ENCODE results near the gene SDHAF1. TPM values are rescaled to one million over a fixed set of nuclear protein-coding genes. Genes with fewer than 3 reads are reported as not detected.
A peak's percentile ranks its signal among the peaks of the same experiment; 100 is the strongest.

The SDHAF1 gene
- total RNA-seq, 2 donors from 2014 or later, result 32.4 to 75.1 TPM

DNA sequence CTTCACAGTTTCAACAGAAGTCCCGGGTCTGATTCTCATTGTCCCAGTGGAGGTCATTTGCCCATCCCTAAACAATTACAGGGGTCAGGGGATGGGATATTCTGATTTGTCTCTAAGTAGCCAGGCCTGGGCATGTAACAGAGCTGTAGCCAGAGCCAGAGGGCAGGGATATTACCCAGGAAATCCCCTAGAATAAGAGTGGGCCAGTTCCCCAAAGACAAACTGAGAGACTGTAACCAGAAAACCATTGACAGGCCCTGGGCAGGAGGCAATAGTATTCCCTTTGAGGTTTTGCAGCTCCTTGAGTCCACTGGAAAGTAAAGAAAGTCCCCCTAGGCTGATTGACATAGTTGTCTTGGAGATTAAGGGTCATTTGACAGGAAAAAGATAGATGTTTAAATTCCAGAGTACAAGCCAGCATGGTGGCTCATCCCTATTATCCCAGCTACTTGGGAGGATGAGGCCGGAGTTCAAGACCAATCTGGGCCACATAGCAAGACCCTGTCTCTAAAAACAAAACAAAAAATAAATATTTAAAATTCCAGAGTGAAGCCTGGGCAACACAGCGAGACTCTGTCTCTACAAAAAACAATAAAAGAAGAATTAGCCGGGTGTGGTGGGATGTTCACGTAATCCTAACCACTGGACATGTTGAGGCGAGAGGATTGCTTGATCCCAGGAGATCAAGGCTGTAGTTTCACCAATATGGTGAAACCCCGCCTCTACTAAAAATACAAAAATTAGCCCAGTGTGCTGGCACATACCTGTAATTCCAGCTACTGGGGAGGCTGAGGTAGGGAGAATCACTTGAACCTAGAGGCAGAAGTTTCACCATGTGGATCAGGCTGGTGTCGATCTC is 1.9 kb upstream of the SDHAF1 start:
- DNase-seq (ENCODE audit: low spot score), result no peak
- Histone ChIP-seq H3K4me3 (no peak overlapping the region), H3K27ac (no peak overlapping the region), H3K27me3 (replicated peaks; ENCODE audit: insufficient read depth) (no peaks in the 10 kb centered on the region), H3K4me1 (replicated peaks) (peaks cover 9% of the 10 kb centered on the region), H3K36me3 (no peaks in the 10 kb centered on the region), H3K9me3 (no peaks in the 10 kb centered on the region)
- WGBS, result 87% methylated on average over 8 of the region's 8 CpGs
- intact Hi-C loops (cut with DNase I), result no loop called here
- TF ChIP-seq, protein P1, sequence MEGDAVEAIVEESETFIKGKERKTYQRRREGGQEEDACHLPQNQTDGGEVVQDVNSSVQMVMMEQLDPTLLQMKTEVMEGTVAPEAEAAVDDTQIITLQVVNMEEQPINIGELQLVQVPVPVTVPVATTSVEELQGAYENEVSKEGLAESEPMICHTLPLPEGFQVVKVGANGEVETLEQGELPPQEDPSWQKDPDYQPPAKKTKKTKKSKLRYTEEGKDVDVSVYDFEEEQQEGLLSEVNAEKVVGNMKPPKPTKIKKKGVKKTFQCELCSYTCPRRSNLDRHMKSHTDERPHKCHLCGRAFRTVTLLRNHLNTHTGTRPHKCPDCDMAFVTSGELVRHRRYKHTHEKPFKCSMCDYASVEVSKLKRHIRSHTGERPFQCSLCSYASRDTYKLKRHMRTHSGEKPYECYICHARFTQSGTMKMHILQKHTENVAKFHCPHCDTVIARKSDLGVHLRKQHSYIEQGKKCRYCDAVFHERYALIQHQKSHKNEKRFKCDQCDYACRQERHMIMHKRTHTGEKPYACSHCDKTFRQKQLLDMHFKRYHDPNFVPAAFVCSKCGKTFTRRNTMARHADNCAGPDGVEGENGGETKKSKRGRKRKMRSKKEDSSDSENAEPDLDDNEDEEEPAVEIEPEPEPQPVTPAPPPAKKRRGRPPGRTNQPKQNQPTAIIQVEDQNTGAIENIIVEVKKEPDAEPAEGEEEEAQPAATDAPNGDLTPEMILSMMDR (IDR thresholded peaks at IDR 0.05), result no peak
- TF ChIP-seq POLR2AphosphoS5 (IDR thresholded peaks at IDR 0.05), result no peak
- TF ChIP-seq POLR2A (IDR thresholded peaks at IDR 0.05), result no peak

DNA sequence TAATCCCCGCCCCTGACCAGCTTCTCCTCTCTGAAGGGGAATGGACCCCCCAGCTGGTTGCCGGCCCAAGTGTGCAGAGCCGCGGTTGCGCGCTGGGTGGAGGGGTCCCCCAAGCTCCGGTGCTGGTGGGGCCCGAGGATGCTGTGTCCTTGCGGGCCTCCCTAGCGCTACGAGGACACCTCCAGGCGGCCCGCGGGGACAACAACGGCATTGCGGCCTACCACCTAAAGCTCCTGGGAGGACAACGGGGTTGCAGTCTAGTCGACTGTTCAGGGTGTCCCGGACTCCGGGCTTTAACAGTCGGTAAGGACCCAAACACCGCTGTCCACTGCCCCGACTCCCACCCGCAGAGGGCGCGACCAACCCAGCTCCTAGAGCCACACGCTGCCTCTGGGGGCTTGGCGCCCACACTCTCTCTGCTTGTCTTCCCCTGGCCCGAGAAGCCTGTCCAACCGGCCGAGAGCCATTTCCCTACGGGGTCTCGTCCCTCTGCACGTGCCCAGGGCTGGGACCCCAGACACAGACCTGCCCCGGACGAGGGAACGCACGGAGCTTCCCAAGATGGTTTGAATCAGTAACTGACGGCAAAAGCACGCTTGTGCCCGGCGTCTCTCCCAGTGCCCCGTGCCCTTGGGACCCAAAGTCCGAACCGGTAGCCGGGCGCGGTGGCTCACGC is 927 bp upstream of the SDHAF1 start:
- H3K4me1 ChIP-seq (replicated peaks), result peaks cover 9% of the 10 kb centered on the region
- peak overlapping the region; percentile 63 to 69 for H3K4me3 ChIP-seq
- intact Hi-C loops (cut with DNase I), result no loop called here
- WGBS, result 41% methylated on average over 48 of the region's 49 CpGs
- no peaks in the 10 kb centered on the region for H3K27me3 ChIP-seq (replicated peaks; ENCODE audit: insufficient read depth)
- H3K36me3 ChIP-seq, result no peaks in the 10 kb centered on the region
- TF ChIP-seq POLR2AphosphoS5 (IDR thresholded peaks at IDR 0.05) (no peak), POLR2A (IDR thresholded peaks at IDR 0.05) (no peak)
- TF ChIP-seq, protein P1 (IDR thresholded peaks at IDR 0.05), result no peak
- H3K9me3 ChIP-seq, result no peaks in the 10 kb centered on the region
- no peak overlapping the region for H3K27ac ChIP-seq
- no peak for DNase-seq (ENCODE audit: low spot score)

DNA sequence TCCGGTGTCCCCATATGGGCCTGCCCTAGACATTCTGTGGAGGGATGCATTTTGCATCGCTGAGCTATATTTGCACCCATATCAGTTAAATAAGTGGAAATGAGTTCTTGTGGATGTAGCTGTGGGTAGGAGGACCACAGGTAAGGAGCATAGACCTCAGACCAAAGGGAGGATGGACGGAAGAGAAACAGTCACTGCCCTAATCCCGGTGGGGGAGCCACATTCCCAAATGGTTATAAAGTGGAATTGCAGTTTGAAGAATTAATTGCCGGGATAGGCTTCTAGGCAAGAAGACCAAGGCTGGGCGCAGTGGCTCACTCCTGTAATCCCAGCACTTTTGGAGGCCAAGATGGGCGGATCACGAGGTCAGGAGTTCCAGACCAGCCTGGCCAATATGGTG is 1.8 kb downstream of the SDHAF1 start:
- intact Hi-C loops (cut with DNase I), result no loop called here
- Histone ChIP-seq H3K9me3 (no peaks in the 10 kb centered on the region), H3K27ac (no peak overlapping the region), H3K4me1 (replicated peaks) (peaks cover 9% of the 10 kb centered on the region), H3K27me3 (replicated peaks; ENCODE audit: insufficient read depth) (no peaks in the 10 kb centered on the region), H3K36me3 (no peaks in the 10 kb centered on the region), H3K4me3 (no peak overlapping the region)
- no peak for DNase-seq (ENCODE audit: low spot score)
- 85% methylated on average over 8 of the region's 8 CpGs for WGBS
- TF ChIP-seq POLR2A (IDR thresholded peaks at IDR 0.05) (no peak), POLR2AphosphoS5 (IDR thresholded peaks at IDR 0.05) (no peak)
- TF ChIP-seq, protein P1 (IDR thresholded peaks at IDR 0.05), result no peak

DNA sequence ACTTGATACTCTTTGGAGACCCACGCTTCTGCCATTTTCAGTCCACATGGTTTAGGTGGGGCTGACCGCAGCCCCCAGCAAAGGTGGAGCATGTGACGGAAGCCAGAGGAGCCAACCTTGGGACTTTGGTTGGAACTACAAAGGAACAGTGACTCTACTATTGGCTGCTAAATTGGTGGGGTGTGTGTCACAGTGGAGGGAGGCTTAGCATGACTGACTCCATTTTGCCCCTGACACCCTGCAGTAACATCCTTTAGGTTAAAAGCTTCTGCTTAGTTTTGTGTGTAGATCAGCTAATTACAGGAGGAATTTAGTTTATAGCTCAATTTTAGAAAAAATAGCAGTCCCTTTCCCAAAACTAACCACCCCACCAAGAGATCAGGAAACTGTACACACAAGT is 6.6 kb downstream of the SDHAF1 start:
- no peak overlapping the region for H3K27ac ChIP-seq
- no peaks in the 10 kb centered on the region for H3K27me3 ChIP-seq (replicated peaks; ENCODE audit: insufficient read depth)
- no peak for TF ChIP-seq POLR2AphosphoS5 (IDR thresholded peaks at IDR 0.05)
- no peak for TF ChIP-seq POLR2A (IDR thresholded peaks at IDR 0.05)
- TF ChIP-seq, protein P1 (IDR thresholded peaks at IDR 0.05), result no peak
- peaks cover 2% of the 10 kb centered on the region for H3K4me1 ChIP-seq (replicated peaks)
- intact Hi-C loops (cut with DNase I), result no loop called here
- H3K4me3 ChIP-seq, result no peak overlapping the region
- H3K9me3 ChIP-seq, result no peaks in the 10 kb centered on the region
- WGBS, result 98% methylated on average over 3 of the region's 3 CpGs
- no peaks in the 10 kb centered on the region for H3K36me3 ChIP-seq
- no peak for DNase-seq (ENCODE audit: low spot score)

Data from prostate gland (tissue), 2 donors.